Activated CD4-positive, alpha-beta T cell treated with anti-CD3 and anti-CD28 coated beads for 48 hours (primary cell): ENCODE results near the gene RALY.
A peak's percentile ranks its signal among the peaks of the same experiment; 100 is the strongest.
"Not testable (repeated sequence)": the region's sequence is repeated elsewhere in the genome, so short reads cannot be mapped to it uniquely, and the experiment has no call there.

Experiments
- DNase-seq: peaks from one replicate; pipeline ENCODE4 v3.0.0-alpha.2; 2020

The RALY gene

DNA sequence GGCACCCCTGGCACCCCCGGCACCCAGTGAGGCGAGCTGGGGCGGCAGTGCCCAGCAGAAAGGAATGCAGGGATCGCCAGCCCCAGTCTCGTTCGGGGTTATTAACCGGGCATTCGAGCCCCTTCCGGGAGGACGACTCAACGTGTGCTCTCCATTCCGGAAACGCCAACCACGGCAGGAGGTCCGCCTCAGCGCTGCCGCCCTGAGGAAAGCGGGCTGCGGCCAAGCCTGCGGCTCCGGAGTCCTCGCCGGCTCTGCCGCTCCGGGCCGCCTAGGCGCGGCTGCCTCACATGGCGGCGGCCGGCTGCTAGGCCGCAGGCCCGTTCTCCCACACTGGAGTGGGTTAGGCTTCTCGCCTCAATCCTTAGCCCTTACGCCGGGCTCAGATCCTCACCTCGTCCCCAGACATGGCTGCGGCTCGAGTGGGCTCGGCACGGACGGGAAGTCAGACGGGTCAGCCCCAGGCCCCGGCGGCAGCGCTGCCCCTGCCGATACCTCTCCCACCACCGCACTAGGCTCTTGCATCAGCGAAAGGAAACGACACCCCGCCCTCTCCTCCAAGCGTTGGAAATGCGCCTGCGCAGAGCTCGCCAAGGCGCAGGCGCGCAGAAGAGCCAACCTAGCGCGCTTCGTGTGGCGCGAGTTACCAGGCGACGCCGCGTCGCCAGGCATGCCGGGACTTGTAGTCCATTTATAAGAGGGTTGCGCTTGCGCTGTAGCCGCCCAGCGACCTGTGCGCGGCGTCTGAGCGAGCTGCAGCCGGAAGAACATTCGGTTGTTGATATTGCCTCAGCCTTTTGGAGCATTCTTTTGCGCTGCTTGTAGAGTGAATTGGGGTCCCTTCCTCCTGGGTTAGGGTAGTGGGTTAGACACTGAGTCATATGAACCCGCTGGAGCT, 118.2 kb downstream of the RALY start, which contains the start of gene EIF2S2:
Gene EIF2S2 (minus strand): TSS at position 542 of the 898 bp plus-strand sequence. CDS start 133 bp downstream, at position 409.
- DNase-seq = peak; percentile 96

GRCh38 chr20:34112600-34113101, 118.9 kb downstream of the RALY start:
- DNase-seq = no peak

- DNase-seq = no peak
Observed at GRCh38 chr20:34114809-34115208, 121.1 kb downstream of the RALY start.

GRCh38 chr20:34115232-34115631, 121.5 kb downstream of the RALY start:
- no peak for DNase-seq

DNA sequence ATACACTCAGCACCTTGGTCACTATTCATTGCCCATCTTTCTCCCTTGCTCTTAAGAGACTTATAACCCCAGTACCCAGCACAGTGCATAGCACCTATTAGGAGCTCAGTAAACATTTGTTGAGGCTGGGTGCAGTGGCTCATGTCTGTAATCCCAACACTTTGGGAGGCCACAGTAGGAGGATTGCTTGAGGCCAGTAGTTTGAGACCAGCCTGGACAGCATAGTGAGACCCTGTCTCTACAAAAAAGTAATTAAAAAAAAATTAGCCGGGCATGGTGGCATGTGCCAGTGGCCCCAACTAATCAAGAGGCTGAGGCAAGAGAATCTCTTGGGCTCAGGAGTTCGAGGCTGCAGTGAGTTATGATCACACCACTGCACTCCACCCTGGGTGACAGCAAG, 126.5 kb downstream of the RALY start:
- DNase-seq = no peak

DNA sequence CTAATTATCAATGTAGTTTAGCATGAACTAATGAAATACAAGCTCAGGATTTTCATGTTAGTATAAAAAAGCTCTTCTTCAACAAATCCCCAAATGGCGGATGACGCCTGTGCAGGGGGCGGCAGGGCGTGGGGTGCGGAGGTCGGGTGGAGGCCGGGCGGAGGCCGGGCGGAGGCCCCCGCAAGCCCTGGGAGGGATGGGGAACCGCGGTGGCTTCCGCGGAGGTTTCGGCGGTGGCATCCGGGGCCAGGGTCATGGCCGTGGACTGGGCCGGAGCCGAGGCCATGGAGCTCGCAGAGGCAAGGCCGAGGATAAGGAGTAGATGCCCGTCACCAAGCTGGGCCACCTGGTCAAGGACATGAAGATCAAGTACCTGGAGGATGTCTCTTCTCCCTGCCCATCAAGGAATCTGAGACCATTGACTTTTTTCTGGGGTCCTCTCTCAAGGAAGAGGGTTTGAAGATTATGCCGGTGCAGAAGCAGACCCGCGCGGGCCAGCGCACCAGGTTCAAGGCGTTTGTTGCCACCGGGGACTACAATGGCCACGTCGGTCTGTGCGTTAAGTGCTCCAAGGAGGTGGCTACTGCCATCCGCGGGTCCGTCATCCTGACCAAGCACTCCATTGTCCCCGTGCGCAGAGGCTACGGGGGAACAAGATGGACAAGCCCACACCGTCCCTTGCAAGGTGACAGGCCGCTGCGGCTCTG, 128.7 kb downstream of the RALY start:
- no peak for DNase-seq

- no peak for DNase-seq
Observed at GRCh38 chr20:34123309-34123708, 129.6 kb downstream of the RALY start.

DNA sequence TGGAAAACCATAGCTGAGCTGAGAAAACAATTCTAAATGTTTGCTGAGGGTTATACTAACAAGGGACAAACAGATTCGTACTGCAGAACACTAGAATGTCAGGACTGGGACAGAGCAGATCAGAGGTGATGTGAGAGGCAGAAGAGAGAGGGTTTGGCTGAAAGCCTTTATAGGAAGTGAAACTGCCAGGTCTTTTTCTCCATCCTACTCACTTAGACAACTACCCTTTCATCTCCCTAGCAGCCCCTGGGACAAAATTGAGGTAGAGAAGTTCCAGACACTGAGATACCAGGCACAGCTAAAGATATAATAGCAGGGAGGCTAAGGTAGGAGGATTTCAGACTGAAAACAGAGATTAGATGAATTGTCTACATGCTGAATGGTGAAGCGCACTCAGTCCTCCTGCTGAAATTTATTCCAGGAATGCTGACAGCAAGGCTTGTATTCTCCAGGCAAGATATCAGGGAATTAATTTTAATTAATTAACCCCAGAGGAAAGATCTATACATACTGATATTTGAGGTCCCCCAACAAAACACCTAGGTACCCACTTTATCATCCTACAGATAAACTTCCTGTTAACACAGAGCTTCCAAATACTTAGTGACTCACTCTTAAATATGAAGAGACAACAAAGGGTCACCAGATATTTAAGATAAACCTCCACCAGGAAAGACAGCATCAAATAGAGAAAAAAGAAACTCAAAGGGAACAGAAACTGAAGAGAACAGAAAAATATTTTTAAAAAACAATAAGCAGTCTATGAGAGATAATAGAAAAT, 130.9 kb downstream of the RALY start:
- no peak for DNase-seq

GRCh38 chr20:34127792-34128191, 134.1 kb downstream of the RALY start:
- no peak for DNase-seq

DNA sequence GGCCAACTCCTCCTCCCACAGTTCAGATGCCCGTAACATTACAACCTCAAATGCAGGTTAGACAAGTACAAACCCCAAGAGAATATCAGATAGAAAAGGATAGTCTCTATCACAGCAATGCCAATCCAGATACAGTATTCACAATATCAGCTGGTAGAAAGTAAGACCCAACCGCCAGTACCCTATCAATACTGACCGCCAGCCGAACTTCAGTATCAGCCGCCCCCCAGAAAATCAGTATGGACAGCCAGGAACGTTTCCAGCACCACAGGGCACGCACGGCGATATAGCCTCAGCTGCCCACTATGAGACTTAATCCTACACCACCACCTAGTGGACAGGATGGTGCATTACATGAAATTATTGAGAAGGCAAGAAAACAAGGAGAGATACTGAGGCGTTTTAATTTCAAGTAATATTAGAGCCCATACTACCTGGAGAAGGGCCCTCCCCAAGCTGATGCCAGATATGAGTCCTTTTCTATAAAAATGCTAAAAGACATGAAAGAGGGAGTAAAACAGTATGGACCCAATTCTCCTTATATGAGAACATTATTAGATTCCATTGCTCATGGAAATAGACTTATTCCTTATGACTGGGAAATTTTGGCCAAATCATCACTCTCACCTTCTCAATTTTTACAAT, 135.9 kb downstream of the RALY start:
- DNase-seq = peak; percentile 59

GRCh38 chr20:34131491-34131890, 137.8 kb downstream of the RALY start:
- DNase-seq = no peak

- DNase-seq = not testable (repeated sequence)
Observed at GRCh38 chr20:34132491-34132890, 138.8 kb downstream of the RALY start.

DNA sequence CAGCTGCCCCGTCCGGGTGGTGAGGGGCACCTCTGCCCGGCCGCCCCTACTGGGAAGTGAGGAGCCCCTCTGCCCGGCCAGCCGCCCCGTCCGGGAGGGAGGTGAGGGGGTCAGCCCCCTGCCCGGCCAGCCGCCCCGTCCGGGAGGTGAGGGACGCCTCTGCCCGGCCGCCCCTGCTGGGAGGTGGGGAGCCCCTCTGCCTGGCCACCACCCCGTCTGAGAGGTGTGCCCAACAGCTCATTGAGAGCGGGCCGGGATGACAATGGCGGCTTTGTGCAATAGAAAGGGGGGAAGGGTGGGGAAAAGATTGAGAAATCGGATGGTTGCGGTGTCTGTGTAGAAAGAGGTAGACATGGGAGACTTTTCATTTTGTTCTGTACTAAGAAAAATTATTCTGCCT, 139.2 kb downstream of the RALY start:
- DNase-seq = not testable (repeated sequence)

GRCh38 chr20:34133365-34133860, 139.7 kb downstream of the RALY start:
- DNase-seq = not testable (repeated sequence)
